ENCODE measurements around the gene SHOC1.
"Not testable (repeated sequence)": the region's sequence is repeated elsewhere in the genome, so short reads cannot be mapped to it uniquely, and the experiment has no call there.

Gene SHOC1

GRCh38 chr9:111805262-111805661 is 10.5 kb upstream of the SHOC1 start:
- DNase-seq (ENCODE audit: low read depth): no peak

GRCh38 chr9:111804636-111805035 is 9.9 kb upstream of the SHOC1 start:
- no peak for DNase-seq (ENCODE audit: low read depth)

GRCh38 chr9:111803924-111804323 is 9.2 kb upstream of the SHOC1 start:
- DNase-seq (ENCODE audit: low read depth): no peak

GRCh38 chr9:111799915-111800526 is 5.3 kb upstream of the SHOC1 start:
- DNase-seq (ENCODE audit: low read depth): no peak

- no peak for DNase-seq (ENCODE audit: low read depth)
Measured at GRCh38 chr9:111799506-111799905, 4.8 kb upstream of the SHOC1 start.

- DNase-seq (ENCODE audit: low read depth): no peak
Measured at GRCh38 chr9:111798786-111799185, 4.0 kb upstream of the SHOC1 start.

GRCh38 chr9:111795557-111795839 is 761 bp upstream of the SHOC1 start:
- no peak for DNase-seq (ENCODE audit: low read depth)

GRCh38 chr9:111791821-111792220 is 2.9 kb downstream of the SHOC1 start:
- DNase-seq (ENCODE audit: low read depth): not testable (repeated sequence)

- DNase-seq (ENCODE audit: low read depth): no peak
Measured at GRCh38 chr9:111789881-111790280, 4.9 kb downstream of the SHOC1 start.

- DNase-seq (ENCODE audit: low read depth): no peak
Measured at GRCh38 chr9:111783857-111784256, 10.9 kb downstream of the SHOC1 start.

- DNase-seq (ENCODE audit: low read depth): no peak
Measured at GRCh38 chr9:111783424-111783823, 11.3 kb downstream of the SHOC1 start.

- DNase-seq (ENCODE audit: low read depth): no peak
Measured at GRCh38 chr9:111766066-111766465, 28.7 kb downstream of the SHOC1 start.

GRCh38 chr9:111762556-111762955 is 32.2 kb downstream of the SHOC1 start:
- no peak for DNase-seq (ENCODE audit: low read depth)

- DNase-seq (ENCODE audit: low read depth): no peak
Measured at GRCh38 chr9:111759762-111760639, 34.7 kb downstream of the SHOC1 start.

- DNase-seq (ENCODE audit: low read depth): no peak
Measured at GRCh38 chr9:111754800-111755199, 39.9 kb downstream of the SHOC1 start.

- DNase-seq (ENCODE audit: low read depth): no peak
Measured at GRCh38 chr9:111752455-111752854, 42.3 kb downstream of the SHOC1 start.
